ENCODE measurements around the gene TDP1. TPM values are rescaled to one million over a fixed set of nuclear protein-coding genes. Genes with fewer than 3 reads are reported as not detected.

TDP1 gene
- total RNA-seq, result 13.6 TPM
- long read RNA-seq, transcript TDP1-203 (16 exons, 2,068 nt), result major isoform, 11 of 20 reads
- long read RNA-seq, partial matches to known transcripts, result 3 of 20 reads
- long read RNA-seq, other reads (novel, unspliced or antisense), result 3 of 20 reads

GRCh38 chr14:89955745-89956660, at the start of gene TDP1:
Gene TDP1, plus strand, starts transcription at chr14:89955927. Its CDS starts 7,188 bp downstream, at chr14:89963115.
- DNase-seq (ENCODE audit: low spot score), result peak; percentile 99

DNA sequence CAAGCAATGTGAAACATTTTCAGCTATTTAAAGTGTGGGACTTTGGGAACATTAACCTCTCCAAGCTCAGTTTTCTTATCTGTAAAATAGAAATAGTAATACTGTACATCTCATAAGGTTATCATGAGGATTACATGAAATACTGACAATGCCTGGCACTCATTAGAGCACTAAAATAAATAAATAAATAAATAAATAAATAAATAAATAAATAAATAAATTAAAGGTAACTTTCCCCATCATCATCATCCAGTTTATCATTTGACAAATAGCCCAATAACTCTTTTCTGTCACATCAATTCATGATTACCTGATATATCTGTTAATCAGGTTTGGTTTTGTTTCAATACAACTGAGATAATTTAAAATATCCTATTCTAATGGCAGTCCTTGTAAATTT, 49.7 kb upstream of the TDP1 start:
- DNase-seq (ENCODE audit: low spot score), result no peak

- DNase-seq (ENCODE audit: low spot score), result no peak
Measured at GRCh38 chr14:89907655-89908054, 48.1 kb upstream of the TDP1 start.

GRCh38 chr14:89908712-89909450, 46.8 kb upstream of the TDP1 start:
- DNase-seq (ENCODE audit: low spot score), result no peak

- no peak for DNase-seq (ENCODE audit: low spot score)
Measured at GRCh38 chr14:89909586-89909985, 46.1 kb upstream of the TDP1 start.

- DNase-seq (ENCODE audit: low spot score), result no peak
Measured at GRCh38 chr14:89910691-89911009, 45.1 kb upstream of the TDP1 start.

- DNase-seq (ENCODE audit: low spot score), result no peak
Measured at GRCh38 chr14:89911010-89911919, 44.5 kb upstream of the TDP1 start.

DNA sequence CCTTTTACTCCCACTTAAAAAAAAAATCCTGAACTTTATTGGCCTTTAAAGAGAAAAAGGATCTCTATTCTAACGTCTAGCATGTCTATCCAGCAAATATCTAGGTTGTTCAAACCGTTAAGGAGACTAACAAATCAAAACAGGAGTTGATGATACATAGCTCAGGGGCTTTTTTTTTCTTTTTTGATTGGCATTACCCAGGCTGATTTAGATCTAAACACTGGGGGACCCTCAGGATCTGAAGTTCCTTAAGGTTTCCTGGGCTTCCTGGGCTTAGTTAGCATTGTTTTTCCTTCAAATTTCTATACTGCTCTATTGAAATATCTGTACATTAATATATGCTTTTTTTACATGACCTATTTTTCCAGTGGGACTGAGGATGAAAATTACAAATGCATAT, 43.5 kb upstream of the TDP1 start:
- DNase-seq (ENCODE audit: low spot score), result no peak

DNA sequence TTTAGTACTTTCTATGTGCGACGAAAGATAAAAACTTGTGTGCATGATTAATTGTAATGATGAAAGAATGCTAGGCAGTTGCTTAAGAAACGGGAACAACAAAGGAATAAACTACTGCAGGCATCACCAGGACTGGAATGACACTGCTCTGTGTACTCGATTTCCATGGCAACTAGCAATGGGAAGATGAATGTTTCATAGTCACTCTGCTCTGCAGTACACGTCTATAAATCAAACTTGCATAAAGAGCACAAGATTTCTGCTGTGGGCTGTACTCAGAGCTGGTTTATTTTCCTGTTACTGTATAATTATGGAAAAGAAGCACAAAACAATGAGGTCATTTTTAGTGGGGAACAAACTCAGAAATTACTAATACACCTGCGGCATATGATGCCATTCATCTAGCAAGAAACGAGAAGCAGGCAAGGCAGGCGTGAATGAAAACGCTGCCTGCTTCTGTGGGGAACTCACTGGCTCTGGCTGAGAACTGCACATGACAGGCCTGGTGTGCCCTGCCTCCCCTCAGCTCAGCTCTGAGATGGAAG, 43.0 kb upstream of the TDP1 start:
- DNase-seq (ENCODE audit: low spot score), result no peak

- no peak for DNase-seq (ENCODE audit: low spot score)
Measured at GRCh38 chr14:89915114-89915878, 40.4 kb upstream of the TDP1 start.

DNA sequence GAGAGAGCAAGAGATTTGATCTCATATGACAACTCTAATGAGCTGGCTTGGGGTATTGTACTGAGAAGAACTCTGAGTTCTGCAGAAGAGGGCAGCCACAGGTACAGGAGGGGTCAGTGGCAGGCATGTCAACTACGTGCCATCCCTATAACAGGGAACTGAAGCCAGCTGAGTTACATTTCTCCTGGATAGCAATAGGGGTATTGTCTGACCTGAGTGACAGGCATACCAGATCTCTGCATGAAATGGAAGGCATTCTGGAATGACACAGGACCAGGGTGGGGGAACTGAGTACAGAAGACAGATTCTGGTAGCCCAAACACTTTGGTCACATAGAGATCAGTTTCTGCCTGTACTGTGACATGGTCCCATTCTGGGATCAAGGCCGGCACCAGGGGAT, 37.0 kb upstream of the TDP1 start:
- DNase-seq (ENCODE audit: low spot score), result no peak

GRCh38 chr14:89920056-89920455, 35.7 kb upstream of the TDP1 start:
- no peak for DNase-seq (ENCODE audit: low spot score)

GRCh38 chr14:89921346-89921745, 34.4 kb upstream of the TDP1 start:
- no peak for DNase-seq (ENCODE audit: low spot score)

DNA sequence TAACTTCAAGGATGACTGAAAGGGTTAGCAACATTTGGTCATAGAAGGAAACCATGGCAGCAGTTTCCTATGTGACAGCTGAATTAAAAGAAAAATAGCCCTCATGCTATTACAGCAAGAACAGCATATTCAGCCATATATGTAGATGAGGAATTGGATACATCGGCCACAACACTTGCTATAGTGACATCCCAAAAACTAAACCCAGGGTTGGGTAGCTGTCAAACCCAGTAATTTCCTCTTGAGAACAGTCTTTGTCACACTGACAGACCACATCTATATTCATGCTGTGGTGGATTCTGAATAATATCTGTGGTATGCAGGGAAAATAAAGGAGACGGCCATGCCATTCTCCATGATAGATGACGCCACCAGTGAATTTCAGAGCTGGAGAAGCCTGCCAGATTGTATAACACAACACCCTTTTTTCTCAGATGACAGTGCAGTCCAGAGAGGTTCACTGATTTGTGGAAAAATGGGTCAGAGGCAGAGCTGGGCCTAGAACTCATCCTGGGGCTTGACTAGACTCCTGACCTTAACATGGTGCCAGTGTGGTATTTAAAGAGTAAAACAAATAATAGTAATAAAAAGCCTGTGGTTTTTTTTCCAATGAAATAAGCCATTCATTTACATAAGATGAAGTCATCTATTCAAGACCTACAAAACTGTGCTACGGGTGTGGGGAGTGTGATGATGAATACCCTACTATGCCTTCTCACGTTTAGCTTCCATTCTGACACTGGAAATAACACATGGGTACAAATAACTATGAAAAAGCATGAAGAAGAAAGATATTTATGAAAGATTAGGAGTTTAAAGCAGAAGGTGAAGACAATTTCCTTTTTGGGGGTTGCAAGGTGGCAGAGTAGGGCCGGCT, 33.5 kb upstream of the TDP1 start:
- DNase-seq (ENCODE audit: low spot score), result no peak

- no peak for DNase-seq (ENCODE audit: low spot score)
Measured at GRCh38 chr14:89924268-89924667, 31.5 kb upstream of the TDP1 start.

- no peak for DNase-seq (ENCODE audit: low spot score)
Measured at GRCh38 chr14:89926694-89927093, 29.0 kb upstream of the TDP1 start.

GRCh38 chr14:89927186-89927865, 28.4 kb upstream of the TDP1 start:
- DNase-seq (ENCODE audit: low spot score), result no peak

GRCh38 chr14:89933002-89933401, 22.7 kb upstream of the TDP1 start:
- no peak for DNase-seq (ENCODE audit: low spot score)
